K562 (cell line): ENCODE data around the gene TOX2. TPM values are rescaled to one million over a fixed set of nuclear protein-coding genes. Genes with fewer than 3 reads are reported as not detected.

Source experiments
- AFF4 ChIP-seq: sonication (generic); formaldehyde crosslinking; IDR thresholded peaks from 2 replicates; pipeline ENCODE4 v1.8.0; 2023; ENCODE audit warnings: mild to moderate bottlenecking, missing genetic modification reagents
- CREBBP ChIP-seq: IDR thresholded peaks from one replicate; pipeline ENCODE4 v1.6.1; 2012; ENCODE audit warnings: low read depth, mild to moderate bottlenecking, control low read depth, inconsistent platforms, low read length
- DLX4 ChIP-seq: fragments of 250-450 bp; sonication (Bioruptor Pico); IDR thresholded peaks from 2 replicates; pipeline ENCODE4 v1.6.1; 2021; ENCODE audit warnings: mild to moderate bottlenecking
- E2F1 ChIP-seq: sonication (generic); formaldehyde crosslinking; IDR thresholded peaks from 2 replicates; pipeline ENCODE4 v1.8.1; 2023; ENCODE audit warnings: mild to moderate bottlenecking, missing genetic modification reagents, moderate library complexity
- ETS2 ChIP-seq: IDR thresholded peaks from 2 replicates; pipeline ENCODE4 v1.6.1; 2016; ENCODE audit warnings: borderline replicate concordance, missing genetic modification characterization, mild to moderate bottlenecking, moderate library complexity, missing compliant biosample characterization; ENCODE audit not compliant: poor library complexity, severe bottlenecking
- HDAC6 ChIP-seq: IDR thresholded peaks from 2 replicates; pipeline ENCODE4 v1.6.1; 2012; ENCODE audit warnings: low read depth, mild to moderate bottlenecking, control low read depth, inconsistent platforms, low read length, moderate library complexity
- HLTF ChIP-seq: fragments of 450-650 bp; IDR thresholded peaks from 2 replicates; pipeline ENCODE4 v1.6.1; 2016
- HMG20A ChIP-seq: fragments of 450-650 bp; formaldehyde crosslinking; conservative IDR thresholded peaks from 2 replicates; pipeline ENCODE4 v1.4.0; 2020; ENCODE audit warnings: mild to moderate bottlenecking, mixed read lengths
- JUND ChIP-seq, 2 experiments: IDR thresholded peaks; 2 replicates in 1 of 2; 3 replicates in 1 of 2; pipeline ENCODE4 v1.6.1; 2011; ENCODE audit warnings: borderline replicate concordance in 2 of 2, low read depth in 2 of 2, low read length in 2 of 2, improper control_type of control experiment in 1 of 2, missing biosample characterization in 1 of 2, missing genetic modification characterization in 1 of 2, missing genetic modification reagents in 1 of 2
- MYBL2 ChIP-seq, 2 experiments: fragments of 450-650 bp in 1 of 2; sonication (generic) in 1 of 2; formaldehyde crosslinking in 1 of 2; IDR thresholded peaks; 2 replicates each; pipeline versions ENCODE4 v1.6.1 to v1.8.1; 2017 to 2022; ENCODE audit warnings: borderline replicate concordance in 1 of 2, inconsistent platforms in 1 of 2, low read depth in 1 of 2, mild to moderate bottlenecking in 1 of 2, missing genetic modification reagents in 1 of 2, moderate library complexity in 1 of 2
- PHF8 ChIP-seq: fragments of 200-600 bp; sonication (generic); IDR thresholded peaks from 2 replicates; pipeline ENCODE4 v1.6.1; 2012; ENCODE audit warnings: mixed run types, mild to moderate bottlenecking, inconsistent platforms, low read length, moderate library complexity, borderline replicate concordance
- RAD21 ChIP-seq, 2 experiments: fragments of 250-450 bp in 1 of 2; fragments of 450-650 bp in 1 of 2; sonication (Bioruptor Pico) in 1 of 2; formaldehyde crosslinking in 1 of 2; IDR thresholded peaks in 1 of 2; conservative IDR thresholded peaks in 1 of 2; 2 replicates each; pipeline versions ENCODE4 v1.4.0 to v1.8.0; 2020 to 2022; ENCODE audit warnings: mild to moderate bottlenecking in 2 of 2, moderate library complexity in 1 of 2
- RB1 ChIP-seq: fragments of 450-650 bp; IDR thresholded peaks from 2 replicates; pipeline ENCODE4 v1.6.1; 2017; ENCODE audit warnings: low read depth, mild to moderate bottlenecking
- ZFP1 ChIP-seq: fragments of 450-650 bp; formaldehyde crosslinking; IDR thresholded peaks from 2 replicates; pipeline ENCODE4 v1.4.0; 2020; ENCODE audit warnings: mild to moderate bottlenecking, mixed read lengths
- ZNF133 ChIP-seq: fragments of 250-450 bp; sonication (Bioruptor Pico); IDR thresholded peaks from 2 replicates; pipeline ENCODE4 v1.4.0; 2020; ENCODE audit warnings: mild to moderate bottlenecking
- ZNF277 ChIP-seq: fragments of 250-450 bp; sonication (Bioruptor Pico); IDR thresholded peaks from 2 replicates; pipeline ENCODE4 v1.8.0; 2022; ENCODE audit warnings: inconsistent platforms, mild to moderate bottlenecking, moderate library complexity, borderline replicate concordance
- polyA plus RNA-seq, 8 experiments: library from polyadenylated mRNA; depleted of rRNA in 4 of 8; stranded (reverse) in 5 of 8; unstranded in 3 of 8; fragments of >200 nt; fragmentation: Nextera tagmentation in 2 of 8; fragmentation: Illumina TruSeq in 1 of 8; extraction: Ambion mirVana in 2 of 8; extraction: Trizol in 1 of 8; gene quantifications; 2 replicates each; pipeline versions ENCODE4 v1.2.1 to v1.2.3, GENCODE V29; 2011 to 2014; ENCODE audit warnings: inconsistent platforms in 1 of 8, missing spikeins in 1 of 8
- total RNA-seq, 7 experiments: library from RNA; depleted of rRNA in 6 of 7; stranded (reverse); fragments of >200 nt in 6 of 7; fragmentation: Illumina TruSeq in 2 of 7; extraction: Trizol in 2 of 7; gene quantifications; 2 replicates each; pipeline versions ENCODE4 v1.2.1 to v1.2.3, GENCODE V29; 2011 to 2021; ENCODE audit warnings: low replicate concordance in 1 of 7

TOX2 gene
- total and polyA plus RNA-seq, 9 of the 15 experiments (the other 6 are each of a cell fraction or from before 2014, with no cell fraction given), result not detected

- TF ChIP-seq AFF4 (CRISPR knock-in tag) (no peak), RB1 (peak; percentile 33; the same call in 1 of the 2 replicates), HLTF (no peak), ZNF133 (CRISPR knock-in tag) (no peak), DLX4 (CRISPR knock-in tag) (no peak), ZFP1 (CRISPR knock-in tag) (no peak), ZNF277 (CRISPR knock-in tag) (no peak), E2F1 (no peak), HDAC6 (no peak), RAD21 (CRISPR knock-in tag; conservative IDR thresholded peaks at IDR 0.05 in 1 of 2, IDR thresholded peaks at IDR 0.05 in 1 of 2) (peak; percentile 94 to 97), ETS2 (tag) (no peak), MYBL2 (IDR thresholded peaks at IDR 0.05; ENCODE audit: low read depth) (no peak), MYBL2 (CRISPR knock-in tag; IDR thresholded peaks at IDR 0.05; ENCODE audit: borderline replicate concordance) (no peak), JUND (IDR thresholded peaks at IDR 0.05; ENCODE audit: borderline replicate concordance, low read depth, low read length) (peak; percentile 55), JUND (tag; IDR thresholded peaks at IDR 0.05; ENCODE audit: borderline replicate concordance, low read depth, low read length) (no peak; the same call in 2 of the 3 replicates), HMG20A (CRISPR knock-in tag) (no peak), PHF8 (no peak), CREBBP (no peak)
These were observed 166.1 kb downstream of the TOX2 start (continued) for GRCh38 chr20:44080646-44081267.
